Measurements from ENCODE around the gene STKLD1.

The STKLD1 gene

DNA sequence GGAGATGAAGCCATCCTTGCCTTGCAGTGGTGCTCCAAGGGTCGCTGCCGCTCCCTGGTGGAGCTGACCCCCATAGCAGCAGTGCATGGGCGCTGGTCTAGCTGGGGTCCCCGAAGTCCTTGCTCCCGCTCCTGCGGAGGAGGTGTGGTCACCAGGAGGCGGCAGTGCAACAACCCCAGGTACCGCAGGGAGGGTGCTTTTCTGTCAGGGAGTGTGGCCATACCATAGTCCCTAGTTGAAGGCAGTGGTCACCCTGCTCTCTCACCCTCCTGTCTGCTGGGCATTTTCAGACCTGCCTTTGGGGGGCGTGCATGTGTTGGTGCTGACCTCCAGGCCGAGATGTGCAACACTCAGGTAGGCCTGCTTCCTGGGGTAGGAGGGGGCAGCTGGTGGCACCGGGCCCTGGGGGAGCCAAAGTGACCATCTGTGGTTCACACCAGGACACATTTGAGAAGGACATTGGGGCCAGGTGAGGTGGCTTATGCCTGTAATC is 57.2 kb downstream of the STKLD1 start:
- DNase-seq (ENCODE audit: low read depth): no peak
- H3K4me3 ChIP-seq (ENCODE audit: low read length): no peak overlapping the region
- TF ChIP-seq, protein P1, sequence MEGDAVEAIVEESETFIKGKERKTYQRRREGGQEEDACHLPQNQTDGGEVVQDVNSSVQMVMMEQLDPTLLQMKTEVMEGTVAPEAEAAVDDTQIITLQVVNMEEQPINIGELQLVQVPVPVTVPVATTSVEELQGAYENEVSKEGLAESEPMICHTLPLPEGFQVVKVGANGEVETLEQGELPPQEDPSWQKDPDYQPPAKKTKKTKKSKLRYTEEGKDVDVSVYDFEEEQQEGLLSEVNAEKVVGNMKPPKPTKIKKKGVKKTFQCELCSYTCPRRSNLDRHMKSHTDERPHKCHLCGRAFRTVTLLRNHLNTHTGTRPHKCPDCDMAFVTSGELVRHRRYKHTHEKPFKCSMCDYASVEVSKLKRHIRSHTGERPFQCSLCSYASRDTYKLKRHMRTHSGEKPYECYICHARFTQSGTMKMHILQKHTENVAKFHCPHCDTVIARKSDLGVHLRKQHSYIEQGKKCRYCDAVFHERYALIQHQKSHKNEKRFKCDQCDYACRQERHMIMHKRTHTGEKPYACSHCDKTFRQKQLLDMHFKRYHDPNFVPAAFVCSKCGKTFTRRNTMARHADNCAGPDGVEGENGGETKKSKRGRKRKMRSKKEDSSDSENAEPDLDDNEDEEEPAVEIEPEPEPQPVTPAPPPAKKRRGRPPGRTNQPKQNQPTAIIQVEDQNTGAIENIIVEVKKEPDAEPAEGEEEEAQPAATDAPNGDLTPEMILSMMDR (conservative IDR thresholded peaks at IDR 0.05; ENCODE audit: low read length): no peak

DNA sequence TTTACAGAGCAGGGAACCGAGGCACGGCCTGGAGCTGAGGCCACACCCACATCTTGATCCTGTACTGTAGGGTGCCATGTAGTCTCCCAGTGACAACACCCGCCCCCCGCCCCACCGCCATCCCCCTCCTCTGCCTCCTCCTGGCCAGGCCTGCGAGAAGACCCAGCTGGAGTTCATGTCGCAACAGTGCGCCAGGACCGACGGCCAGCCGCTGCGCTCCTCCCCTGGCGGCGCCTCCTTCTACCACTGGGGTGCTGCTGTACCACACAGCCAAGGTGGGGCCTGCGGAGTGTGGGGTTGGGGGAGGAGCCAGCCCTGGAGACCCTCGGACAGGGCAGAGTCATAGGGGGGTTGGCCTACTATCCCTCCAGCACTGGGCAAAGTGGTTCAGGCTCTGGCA is 60.5 kb downstream of the STKLD1 start:
- TF ChIP-seq, protein P1 (conservative IDR thresholded peaks at IDR 0.05; ENCODE audit: low read length): no peak
- no peak overlapping the region for H3K4me3 ChIP-seq (ENCODE audit: low read length)
- no peak for DNase-seq (ENCODE audit: low read depth)

DNA sequence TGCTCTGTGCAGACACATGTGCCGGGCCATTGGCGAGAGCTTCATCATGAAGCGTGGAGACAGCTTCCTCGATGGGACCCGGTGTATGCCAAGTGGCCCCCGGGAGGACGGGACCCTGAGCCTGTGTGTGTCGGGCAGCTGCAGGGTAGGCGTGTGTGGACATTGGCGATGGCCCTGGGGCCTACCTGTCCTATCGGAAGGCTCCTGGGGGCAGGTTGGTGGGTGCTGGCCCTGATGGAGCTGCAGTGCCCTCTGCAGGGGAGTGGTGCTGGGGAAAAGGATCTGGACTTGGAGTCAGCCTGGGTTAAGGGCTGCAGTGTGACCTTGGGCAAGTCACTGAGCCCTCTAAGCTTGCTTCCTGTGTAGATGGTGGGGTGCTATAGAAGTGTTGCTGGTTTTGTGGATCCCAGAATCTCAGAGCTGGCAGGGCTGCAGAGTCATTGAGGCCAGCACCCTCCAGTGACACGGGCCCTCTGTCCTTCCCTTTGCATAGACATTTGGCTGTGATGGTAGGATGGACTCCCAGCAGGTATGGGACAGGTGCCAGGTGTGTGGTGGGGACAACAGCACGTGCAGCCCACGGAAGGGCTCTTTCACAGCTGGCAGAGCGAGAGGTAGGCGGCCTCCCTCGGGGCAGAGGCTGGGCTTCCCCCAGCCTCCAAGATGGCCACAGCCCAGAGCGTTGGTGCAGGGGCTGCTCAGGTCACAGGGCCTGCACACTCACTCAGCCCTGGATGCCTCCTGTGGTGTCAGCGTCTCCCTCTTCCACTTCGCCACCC is 61.8 kb downstream of the STKLD1 start:
- TF ChIP-seq, protein P1 (conservative IDR thresholded peaks at IDR 0.05; ENCODE audit: low read length): no peak
- no peak overlapping the region for H3K4me3 ChIP-seq (ENCODE audit: low read length)
- no peak for DNase-seq (ENCODE audit: low read depth)

DNA sequence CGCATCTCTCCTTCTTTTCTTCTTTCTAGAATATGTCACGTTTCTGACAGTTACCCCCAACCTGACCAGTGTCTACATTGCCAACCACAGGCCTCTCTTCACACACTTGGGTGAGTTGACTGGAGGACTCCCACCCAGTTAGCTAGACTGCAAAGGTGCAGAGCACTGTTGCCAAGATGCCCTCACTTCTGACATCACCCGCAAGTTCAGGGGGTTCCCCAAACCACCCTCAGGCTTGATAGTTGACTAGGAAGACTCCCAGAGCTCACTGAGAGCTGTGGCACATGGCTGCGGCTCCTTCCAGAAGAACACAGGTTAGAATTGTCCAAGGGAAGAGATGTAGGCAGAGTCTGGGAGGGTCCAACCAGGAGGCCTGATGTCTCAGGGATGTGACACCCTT is 63.2 kb downstream of the STKLD1 start:
- TF ChIP-seq, protein P1 (conservative IDR thresholded peaks at IDR 0.05; ENCODE audit: low read length): no peak
- no peak for DNase-seq (ENCODE audit: low read depth)
- H3K4me3 ChIP-seq (ENCODE audit: low read length): no peak overlapping the region

DNA sequence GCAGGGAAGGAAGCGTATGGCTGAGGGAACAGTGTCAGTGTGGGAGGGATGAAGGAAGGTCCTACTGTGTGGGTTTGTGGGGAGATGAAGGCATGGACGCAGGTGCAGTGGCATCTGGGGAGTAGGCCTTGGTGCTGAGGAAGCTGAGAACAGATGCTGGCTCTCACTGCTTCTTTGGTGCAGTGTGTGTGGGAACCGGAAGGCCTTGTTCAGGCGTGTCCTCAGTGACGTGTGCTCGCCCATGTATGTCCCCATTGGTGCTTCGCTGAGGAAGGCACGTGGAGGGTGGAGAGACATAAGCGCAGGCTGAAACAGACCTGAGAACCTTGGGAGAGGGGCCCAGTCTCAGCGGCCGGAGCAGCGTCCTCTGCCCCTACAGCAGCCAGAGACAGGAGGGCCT is 64.7 kb downstream of the STKLD1 start:
- no peak overlapping the region for H3K4me3 ChIP-seq (ENCODE audit: low read length)
- TF ChIP-seq, protein P1 (conservative IDR thresholded peaks at IDR 0.05; ENCODE audit: low read length): no peak
- DNase-seq (ENCODE audit: low read depth): no peak

DNA sequence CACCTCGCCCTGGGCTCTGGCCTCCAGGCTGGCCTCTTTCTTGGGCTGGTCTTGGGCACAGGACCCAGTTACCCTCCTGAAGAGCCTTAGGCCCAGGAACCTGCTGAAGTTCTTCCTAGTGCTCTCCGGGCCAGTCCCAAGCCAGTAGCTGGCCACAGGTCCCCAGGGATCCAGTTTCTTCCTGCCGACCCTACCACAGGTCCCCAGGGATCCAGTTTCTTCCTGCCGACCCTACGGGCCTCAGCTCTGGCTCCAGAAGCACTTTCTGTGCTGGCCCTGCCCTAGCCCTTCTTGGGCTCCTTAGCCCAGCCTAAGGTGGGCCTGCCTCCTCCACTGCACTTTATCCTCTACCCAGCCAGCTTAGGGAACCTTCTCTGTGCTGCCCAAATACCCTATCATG is 65.4 kb downstream of the STKLD1 start:
- TF ChIP-seq, protein P1 (conservative IDR thresholded peaks at IDR 0.05; ENCODE audit: low read length): no peak
- no peak overlapping the region for H3K4me3 ChIP-seq (ENCODE audit: low read length)
- DNase-seq (ENCODE audit: low read depth): no peak

DNA sequence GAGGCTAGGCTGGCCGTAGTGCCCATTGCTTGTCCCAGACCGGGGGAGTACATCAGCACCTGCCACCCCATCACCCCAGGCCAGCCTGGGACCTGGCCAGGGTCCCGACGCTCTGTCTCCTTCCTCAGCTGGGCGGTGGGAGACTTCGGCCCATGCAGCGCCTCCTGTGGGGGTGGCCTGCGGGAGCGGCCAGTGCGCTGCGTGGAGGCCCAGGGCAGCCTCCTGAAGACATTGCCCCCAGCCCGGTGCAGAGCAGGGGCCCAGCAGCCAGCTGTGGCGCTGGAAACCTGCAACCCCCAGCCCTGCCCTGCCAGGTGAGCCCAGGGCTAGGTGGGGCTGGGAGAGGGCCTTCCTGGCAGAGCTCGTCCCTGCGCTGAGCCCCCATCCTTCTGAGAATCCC is 67.1 kb downstream of the STKLD1 start:
- H3K4me3 ChIP-seq (ENCODE audit: low read length): no peak overlapping the region
- no peak for DNase-seq (ENCODE audit: low read depth)
- TF ChIP-seq, protein P1 (conservative IDR thresholded peaks at IDR 0.05; ENCODE audit: low read length): no peak

Data from AG10803 (cell line).